ENCODE results near the gene DCDC1.
"Not testable (repeated sequence)": the region's sequence is repeated elsewhere in the genome, so short reads cannot be mapped to it uniquely, and the experiment has no call there.

Gene DCDC1

DNA sequence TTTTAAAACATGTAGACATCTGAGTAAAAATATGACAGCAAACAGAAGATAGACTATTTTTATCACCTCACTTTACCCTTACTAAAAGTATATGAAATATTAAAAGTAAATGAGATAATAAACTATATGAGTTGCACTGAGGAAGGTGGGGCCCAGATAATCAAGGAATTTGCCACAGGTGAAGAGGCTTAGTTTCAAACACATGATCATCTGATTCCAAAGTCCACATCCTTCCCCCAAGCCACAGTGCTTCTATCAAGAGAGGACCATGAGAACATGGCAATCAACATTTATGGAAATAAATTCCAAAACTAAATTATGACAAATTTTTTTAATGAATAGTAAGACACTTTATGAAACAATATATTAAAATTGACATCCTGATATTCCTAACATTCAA, 384.0 kb downstream of the DCDC1 start:
- no peak for DNase-seq (ENCODE audit: low read depth, low spot score)

DNA sequence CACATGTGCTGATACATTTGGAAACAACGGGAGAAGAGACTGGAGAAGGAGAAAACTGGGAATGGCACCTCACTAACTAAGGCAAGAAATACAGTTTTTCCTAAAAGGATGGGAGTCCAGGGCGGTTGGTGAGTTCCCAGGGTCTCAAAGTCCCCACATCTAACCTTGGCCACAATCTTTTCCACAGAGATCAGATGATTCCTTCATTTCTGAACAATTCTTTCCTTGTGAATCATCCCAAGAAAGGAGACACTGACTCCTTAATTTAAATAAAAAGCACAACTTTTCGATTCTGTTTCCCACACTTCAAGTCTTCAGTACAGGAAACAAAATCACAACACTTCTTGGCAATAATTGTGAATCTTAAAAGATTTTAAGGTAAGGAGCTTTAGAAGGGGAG, 384.7 kb downstream of the DCDC1 start:
- no peak for DNase-seq (ENCODE audit: low read depth, low spot score)

DNA sequence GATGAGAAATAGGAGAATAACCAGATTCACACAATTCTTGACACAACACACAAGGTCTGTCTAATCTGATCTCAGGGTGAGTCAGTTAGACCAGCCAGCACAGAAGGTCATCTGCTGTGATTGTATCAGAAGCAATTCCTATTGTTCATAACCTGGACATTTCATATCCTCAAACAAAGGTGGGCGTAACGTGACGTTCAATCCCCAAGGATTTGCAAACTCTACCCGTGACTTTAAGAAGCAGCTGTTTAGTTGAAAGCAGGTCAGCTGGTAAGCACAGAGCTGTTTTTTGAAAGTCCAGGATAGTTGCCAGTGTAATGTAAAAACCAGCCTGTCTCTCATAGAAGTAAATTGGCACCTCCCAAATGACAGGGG, 385.1 kb downstream of the DCDC1 start:
- DNase-seq (ENCODE audit: low read depth, low spot score), result no peak

DNA sequence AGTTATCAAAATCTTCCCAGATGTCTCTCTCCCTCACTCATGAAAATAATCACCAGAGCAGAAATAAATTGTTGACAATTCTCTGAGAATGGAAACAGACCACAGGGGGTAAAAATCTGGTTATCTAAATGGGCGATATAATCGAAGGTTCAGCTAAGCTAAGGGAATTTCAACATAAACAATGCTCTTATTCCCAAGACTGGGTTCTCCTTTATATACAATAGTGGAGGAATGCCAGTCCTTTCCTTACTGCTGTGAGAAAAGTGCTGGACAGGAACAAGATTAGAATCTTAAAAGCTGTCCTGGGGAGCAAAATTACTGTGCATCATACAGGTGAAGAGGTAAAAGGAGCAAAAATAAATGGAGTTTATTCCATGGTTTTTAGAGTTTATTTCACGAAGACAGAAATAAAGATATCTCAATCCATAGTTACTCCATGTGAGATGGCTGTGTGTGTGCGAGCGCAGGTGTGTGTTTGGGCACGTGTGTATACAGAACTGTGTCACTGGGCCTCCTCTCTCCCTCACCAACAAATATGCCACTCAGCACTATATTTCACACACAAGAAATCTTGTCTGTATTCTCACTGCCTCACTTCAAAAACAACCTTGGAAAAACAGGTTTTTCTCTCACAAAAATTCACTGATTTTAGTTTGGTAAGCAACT, 385.6 kb downstream of the DCDC1 start:
- no peak for DNase-seq (ENCODE audit: low read depth, low spot score)

DNA sequence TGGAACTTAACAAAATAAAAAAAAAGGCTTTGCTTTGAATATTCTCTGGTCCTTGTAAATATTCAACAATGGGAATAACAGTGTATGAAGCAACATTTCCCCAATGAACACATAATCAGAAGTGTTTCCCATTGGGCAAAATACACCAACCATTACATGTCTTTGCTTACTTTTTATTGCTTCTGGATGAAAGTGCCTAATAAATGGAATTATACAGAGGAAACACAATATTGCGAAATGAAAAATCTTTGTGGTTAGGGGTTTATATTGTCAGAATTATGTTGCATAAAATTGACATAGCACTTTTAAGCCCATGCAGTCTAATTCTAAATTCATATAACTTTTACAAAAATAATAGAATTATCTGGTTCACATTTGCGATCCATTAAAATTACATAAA, 386.4 kb downstream of the DCDC1 start:
- DNase-seq (ENCODE audit: low read depth, low spot score), result no peak

DNA sequence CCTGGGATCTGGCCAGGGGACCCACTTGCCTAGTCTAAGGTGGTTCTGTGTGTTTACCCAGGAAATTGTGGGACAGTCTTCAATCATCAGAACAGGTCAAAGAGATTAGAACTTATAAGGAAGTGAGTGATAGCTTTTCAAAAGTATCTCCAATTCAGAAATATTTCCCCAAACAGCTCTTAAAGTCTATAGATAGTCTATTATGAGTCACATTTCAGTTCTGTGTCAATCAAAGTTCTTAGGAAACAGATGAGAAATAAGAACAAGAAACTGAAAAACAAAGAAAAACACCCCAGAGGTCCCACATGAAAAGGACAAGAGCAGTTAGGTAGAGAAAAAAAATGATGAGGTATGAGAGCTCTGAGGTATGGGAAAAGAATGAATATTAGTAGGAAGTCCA, 402.0 kb downstream of the DCDC1 start:
- DNase-seq (ENCODE audit: low read depth, low spot score), result no peak

DNA sequence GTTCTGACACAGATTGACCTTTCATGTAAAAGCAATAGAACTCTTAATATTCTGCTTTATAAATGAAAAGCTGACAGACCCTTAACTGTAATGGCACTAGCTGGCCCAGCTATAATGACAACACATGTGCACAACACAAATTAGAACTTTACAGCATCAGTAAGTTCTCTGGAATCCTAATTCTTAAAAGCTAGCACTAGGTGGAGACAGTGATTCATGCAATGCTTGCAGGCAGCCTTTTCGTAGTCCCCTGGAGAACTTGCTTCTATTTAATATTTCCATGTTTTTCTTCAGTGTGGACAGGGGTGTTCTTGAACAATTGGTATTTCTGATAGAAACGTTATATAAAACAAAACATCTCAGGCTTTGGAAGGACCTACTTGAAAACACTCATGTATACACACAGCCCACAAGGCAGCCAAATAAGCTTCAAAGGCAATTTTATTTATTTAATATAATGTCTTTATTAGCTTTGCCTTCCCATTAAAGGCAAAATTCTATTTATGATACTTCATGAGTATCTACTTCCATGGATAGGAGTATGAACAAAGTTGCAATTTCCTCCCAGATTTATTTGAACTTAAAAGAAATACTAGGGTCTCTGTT, 409.0 kb downstream of the DCDC1 start:
- no peak for DNase-seq (ENCODE audit: low read depth, low spot score)

DNA sequence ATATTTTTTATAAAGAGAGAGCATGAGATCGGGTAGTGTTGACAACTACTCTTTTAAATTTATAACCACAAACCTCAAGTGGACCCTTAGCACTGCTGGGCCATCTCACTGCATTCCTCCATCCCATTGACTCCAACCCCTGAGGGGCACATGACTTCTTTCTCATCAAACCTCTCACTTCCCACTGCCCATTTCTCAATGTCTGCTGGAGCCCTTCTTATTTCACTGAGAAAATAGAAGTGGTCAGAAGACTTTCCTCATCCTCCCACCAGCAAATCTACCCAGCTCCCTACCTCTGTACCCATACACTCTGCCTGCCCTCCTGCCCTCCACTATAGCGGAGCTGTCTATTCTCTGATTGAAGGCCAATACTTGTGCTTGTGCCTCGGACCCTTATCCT, 412.8 kb downstream of the DCDC1 start:
- no peak for DNase-seq (ENCODE audit: low read depth, low spot score)

DNA sequence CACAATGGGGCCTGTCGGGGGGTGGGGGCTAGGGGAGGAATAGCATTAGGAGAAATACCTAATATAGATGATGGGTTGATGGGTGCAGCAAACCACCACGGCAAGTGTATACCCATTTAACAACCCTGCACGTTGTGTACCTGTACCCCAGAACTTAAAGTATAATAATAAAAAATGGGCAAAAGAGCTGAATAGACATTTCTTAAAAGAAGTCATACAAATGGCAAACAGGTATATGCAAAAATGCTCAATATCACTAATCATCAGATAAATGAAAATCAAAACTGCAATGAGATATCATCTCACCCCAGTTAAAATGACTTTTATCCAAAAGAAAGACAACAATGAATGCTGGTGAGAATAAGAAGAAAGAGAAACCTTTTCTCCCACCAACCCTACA, 419.7 kb downstream of the DCDC1 start:
- DNase-seq (ENCODE audit: low read depth, low spot score), result no peak

DNA sequence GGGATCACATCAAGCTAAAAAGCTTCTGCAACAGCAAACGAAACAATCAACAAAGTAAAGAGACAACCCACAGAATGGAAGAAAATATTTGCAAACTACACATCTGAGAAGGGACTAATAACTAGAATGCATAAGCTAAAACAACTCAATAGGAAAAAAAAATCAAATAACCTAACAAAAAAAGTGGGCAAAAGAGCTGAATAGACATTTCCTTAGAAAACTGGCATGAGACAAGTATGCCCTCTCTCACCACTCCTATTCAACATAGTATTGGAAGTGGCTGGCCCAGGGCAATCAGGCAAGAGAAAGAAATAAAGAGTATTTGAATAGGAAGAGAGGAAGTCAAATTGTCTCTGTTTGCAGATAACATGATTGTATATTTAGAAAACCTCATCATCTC, 421.8 kb downstream of the DCDC1 start:
- not testable (repeated sequence) for DNase-seq (ENCODE audit: low read depth, low spot score)

DNA sequence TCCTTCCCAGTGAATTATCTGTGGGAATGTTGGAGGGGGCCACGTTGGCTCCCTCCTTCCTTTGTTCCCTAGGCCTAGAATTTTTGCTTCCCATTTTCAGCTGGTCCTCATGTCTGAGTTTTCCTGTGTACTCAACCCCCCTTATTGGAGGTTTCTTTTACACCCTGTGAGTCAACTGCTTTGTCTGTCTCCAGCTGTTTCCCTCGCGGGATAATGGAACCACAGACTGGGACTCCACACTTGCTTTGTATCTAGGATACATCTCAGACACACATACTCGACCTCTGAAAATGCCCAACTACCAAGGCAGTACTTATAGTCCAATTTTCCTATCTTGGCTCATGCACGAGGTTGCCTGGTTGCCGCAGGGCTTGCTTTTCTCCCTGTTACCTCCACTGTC, 430.7 kb downstream of the DCDC1 start:
- no peak for DNase-seq (ENCODE audit: low read depth, low spot score)

DNA sequence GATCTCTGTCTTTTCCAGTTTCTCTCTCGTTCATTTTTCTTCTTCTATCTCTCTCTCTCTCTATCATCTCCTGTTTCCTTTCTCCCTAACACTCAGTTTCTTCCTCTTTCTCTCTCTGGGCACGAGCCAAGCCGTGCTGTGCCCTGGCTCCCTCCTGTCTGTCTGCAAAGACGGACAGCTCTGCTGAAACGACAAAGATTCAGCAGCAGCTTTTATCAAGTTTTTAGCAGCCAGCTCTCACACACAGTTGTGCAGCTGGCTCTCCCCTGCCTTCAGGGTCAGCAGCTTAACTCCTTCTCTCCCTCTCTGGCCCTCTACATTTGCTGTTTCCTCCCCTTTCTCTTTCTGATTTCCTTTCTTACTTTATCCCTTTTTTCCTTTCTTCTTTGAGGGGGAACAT, 431.4 kb downstream of the DCDC1 start:
- no peak for DNase-seq (ENCODE audit: low read depth, low spot score)

DNA sequence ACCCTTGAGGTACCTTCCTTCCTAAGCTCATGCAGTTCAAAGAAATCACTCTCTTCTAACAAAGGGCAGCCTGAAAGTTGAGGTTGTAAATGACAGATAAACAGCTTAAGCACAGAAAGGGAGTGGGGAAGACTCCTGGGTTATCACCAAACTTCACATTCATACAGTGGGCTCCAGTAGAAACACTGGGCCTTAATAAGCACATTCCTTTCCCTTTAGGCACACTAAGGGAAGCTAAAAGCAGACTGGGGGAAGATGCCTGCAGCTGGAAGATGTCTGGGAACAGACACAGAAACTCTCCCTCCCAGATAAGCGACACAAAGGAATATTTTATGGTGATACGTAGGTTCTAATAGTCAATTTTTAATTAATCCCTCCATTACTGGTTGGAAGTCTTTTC, 433.0 kb downstream of the DCDC1 start:
- no peak for DNase-seq (ENCODE audit: low read depth, low spot score)

DNA sequence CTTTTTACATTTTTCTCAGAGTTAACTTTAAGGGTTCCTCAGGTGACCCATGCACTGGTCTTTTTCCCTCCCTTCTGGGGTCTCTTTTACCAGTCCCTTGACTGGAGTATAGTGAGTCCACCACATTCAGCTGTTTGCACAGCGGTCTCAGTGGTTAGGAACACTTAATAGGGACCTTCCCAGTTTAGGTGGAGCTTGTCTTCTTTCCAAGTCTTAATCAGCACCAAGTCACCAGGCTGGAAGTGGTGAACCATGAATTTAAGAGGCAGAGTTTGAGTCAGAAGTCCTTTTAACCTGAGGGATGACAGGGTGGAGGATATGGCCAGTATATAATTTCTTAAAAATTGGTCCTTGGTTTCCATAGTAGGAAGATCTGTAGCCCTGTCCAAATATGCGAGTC, 433.7 kb downstream of the DCDC1 start:
- no peak for DNase-seq (ENCODE audit: low read depth, low spot score)

DNA sequence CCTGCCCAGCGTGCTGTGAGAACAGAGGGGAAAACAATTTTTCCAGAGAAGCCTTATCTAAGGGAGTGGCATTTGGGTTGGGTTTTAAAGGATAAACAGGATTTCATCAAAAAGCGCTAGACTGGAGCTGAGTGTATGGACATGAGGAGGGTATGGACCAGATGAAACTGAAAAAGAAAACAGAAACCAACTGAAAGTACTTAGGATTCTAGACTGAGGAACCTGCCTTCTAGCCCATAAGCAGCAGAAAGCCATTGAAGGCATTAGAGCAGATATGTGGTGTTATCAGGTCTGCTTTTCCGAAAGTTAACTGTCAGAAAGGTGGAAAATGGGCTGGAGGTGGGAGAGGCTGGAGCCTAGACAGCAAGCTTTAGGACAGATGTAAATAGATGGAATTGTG, 443.4 kb downstream of the DCDC1 start:
- no peak for DNase-seq (ENCODE audit: low read depth, low spot score)

DNA sequence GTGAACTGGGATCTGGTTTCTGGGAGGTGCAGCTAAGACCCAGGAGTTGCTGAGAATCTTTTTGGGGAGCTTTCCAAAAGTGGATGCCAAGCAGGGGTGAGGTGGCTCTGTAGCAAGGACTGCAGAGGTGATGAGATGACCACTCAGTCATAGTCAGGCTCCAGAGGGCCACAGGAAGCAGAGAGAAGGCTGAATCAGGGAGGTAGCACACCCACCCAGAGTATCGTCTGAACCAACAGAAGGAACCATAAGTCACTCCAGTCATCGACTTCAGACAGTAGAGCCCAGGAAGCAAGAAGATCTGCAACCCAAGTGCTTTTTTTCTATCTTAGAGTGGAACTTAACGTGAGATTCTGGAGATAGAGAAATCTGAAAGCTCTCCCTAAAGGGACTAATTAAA, 447.7 kb downstream of the DCDC1 start:
- DNase-seq (ENCODE audit: low read depth, low spot score), result no peak

DNA sequence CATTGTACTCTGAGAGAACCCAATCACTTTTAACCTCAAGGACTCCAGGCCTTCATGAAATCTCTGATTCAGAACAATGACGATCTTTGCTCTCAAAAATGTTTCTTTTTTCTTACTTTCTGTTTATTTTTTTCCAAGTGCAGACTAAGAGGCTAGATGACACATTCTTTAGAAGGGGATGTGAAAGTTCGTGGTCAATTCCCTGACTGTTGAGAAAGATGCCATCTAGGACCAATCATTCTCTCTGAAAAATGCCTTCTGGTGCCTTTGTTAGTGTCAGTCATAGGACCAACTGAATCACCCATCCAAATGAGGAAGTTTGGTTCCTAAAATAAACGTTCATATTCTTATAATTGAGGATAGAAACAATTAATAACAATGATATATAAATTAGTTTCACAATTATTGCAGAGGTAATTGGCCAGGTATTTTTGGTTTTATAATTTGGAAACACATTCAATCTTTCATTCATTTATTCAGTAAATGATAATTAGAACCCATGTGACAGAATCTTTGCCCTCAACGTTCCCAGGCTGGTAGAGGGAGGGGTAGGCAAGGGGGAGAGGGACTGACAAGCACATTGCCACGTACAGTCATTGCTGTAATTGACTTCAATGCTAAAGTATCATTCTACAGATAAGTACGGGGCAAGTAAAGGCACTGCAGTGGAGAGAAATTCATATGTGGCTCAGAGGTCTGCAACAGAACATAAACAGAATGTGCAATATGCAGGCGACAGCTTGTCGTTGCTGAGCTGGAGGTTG, 450.0 kb downstream of the DCDC1 start:
- DNase-seq (ENCODE audit: low read depth, low spot score), result no peak

DNA sequence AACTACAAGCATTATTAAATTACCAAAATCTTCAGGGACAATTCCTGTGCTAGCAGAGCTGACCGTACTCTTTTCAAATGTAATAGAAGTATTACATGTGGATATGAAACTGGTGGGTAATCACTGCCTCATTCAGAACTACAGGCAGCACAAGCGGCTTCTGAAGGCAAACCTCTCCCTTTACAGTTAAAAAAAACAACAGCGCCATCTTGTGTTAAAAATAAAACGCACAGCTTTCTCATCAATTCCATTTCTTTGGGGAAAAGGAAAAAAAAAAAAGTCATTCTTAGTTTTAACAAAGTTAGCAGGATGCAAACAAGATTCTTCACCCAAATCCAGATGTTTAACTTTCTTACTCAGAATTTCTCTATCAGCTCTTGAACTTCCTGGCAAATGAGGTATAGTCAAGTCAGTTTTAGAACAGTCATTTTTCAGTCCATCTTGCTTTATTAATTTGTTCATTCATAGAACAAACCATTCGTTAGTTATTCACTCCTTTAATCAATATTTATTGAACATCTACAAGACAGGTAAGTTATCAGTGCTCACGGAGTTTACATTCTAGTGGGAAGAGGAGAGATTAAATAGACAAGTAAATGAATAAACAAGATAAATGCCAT, 451.6 kb downstream of the DCDC1 start:
- DNase-seq (ENCODE audit: low read depth, low spot score), result no peak

DNA sequence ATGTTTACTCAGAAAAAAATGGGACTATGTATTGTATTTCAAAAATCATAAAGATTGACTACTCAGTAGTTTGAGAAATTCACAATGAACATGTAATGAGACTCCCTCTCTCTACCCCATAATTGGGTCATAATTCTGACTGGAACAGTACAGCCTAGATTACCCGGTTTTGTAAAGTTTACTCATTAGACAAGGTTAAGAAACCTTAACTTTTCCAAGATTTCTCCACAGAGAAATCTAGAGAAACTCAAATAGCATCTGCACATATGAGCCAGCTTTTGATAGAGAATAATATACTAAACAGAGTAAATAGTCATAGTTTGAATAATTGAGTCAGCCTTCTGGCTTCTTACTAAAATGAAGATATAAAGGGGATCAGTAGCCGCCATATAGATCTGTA, 452.3 kb downstream of the DCDC1 start:
- DNase-seq (ENCODE audit: low read depth, low spot score), result no peak

DNA sequence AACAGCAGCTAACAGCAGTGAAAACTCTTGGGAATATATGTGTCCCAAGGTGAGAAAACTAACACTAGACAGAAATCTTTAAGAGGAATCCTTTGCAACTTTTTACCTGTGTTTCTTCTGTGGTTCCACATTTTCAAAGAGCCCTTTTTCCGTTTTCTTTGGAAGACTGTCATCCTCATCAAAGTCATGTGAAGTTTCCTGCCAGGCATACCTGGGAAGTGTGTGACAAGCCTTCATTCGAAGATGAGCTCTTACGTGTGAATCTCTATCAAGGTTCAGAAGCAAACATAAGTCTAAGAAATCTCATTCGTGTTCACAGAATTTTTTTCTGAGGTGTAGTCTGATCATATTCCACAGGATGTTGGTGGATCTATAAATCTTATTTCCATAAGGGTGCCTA, 452.8 kb downstream of the DCDC1 start:
- DNase-seq (ENCODE audit: low read depth, low spot score), result no peak

DNA sequence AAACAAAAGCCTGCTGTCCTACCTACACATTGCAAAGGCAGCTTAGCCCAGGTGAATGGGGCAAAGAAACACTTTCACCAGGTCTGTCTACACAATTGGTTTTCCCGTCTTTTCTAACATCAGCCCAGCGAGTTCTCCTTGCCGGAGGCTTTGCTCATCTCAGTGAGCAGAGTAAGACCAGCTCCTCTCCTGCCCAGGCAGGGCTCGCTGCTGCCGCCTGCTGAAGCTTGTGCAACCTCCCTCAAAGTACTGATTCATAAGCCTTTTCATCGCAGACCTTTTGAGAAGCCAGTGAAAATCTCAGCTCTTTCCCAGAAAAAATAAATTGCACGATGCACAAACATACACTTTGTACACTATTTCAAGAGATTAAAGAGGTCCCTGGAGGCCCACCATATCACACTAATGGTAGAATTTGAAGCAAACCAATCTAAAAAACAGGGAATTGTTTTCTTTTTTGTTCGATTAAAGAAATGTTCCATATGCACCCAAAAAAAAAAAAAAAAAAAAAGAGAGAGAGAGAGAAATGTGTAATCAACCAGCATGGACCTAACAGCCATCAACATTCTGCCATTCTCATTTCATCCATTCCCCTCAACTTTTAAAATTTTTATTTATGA, 455.3 kb downstream of the DCDC1 start:
- DNase-seq (ENCODE audit: low read depth, low spot score), result no peak

DNA sequence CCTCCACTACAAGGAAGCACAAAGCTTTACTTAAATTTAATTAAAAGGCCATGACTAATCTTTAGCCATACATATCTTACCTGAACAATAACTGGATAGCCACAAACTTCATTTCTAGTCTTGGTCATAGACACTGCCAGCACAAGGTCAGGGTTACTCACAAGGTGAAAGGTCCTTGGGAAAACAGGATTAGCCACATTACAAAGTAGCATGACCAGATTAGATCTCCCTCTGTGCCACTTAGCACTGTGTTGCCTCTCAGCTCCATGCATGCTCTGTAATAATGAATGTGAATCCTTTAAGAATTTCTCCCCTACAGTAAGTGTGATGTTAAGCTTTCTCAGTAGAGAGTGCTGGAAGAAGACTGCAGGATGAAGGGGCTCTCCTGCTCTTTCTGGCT, 458.3 kb downstream of the DCDC1 start:
- DNase-seq (ENCODE audit: low read depth, low spot score), result no peak
